SU-DHL-6 (cell line): ENCODE data around the gene TMCC1.
"Not testable (repeated sequence)": the region's sequence is repeated elsewhere in the genome, so short reads cannot be mapped to it uniquely, and the experiment has no call there.

Experiments used
- H2AFZ ChIP-seq: fragments of 200-600 bp; sonication (generic); 2 replicates; pipeline ENCODE4 v1.6.1; 2014; ENCODE audit warnings: low read depth, mild to moderate bottlenecking, moderate library complexity, mixed read lengths, antibody characterized with exemption, low read length; ENCODE audit not compliant: severe bottlenecking
- H3F3A ChIP-seq: fragments of 200-600 bp; shearing (Covaris generic); 2 replicates; pipeline ENCODE4 v1.6.0; 2016; ENCODE audit warnings: antibody characterized with exemption, mild to moderate bottlenecking; ENCODE audit not compliant: insufficient read depth
- H3K27ac ChIP-seq: fragments of 200-600 bp; sonication (generic); 2 replicates; pipeline ENCODE4 v1.5.1; 2016; ENCODE audit warnings: low read depth, mild to moderate bottlenecking, low read length, moderate library complexity, mixed read lengths
- H3K27me3 ChIP-seq: fragments of 200-600 bp; sonication (generic), shearing (Covaris generic); 2 replicates; pipeline ENCODE4 v1.6.0; 2014; ENCODE audit warnings: mild to moderate bottlenecking, low read length
- H3K36me3 ChIP-seq: fragments of 200-600 bp; sonication (generic); 2 replicates; pipeline ENCODE4 v1.6.1; 2014; ENCODE audit warnings: mild to moderate bottlenecking, low read length, mixed read lengths
- H3K4me2 ChIP-seq: fragments of 300-600, 200-600 bp; shearing (Covaris generic), sonication (generic); 2 replicates; pipeline ENCODE4 v1.6.0; 2014; ENCODE audit warnings: low read length, low read depth, mild to moderate bottlenecking; ENCODE audit not compliant: poor library complexity, severe bottlenecking
- H3K4me3 ChIP-seq: fragments of 200-600 bp; sonication (generic); 2 replicates; pipeline ENCODE4 v1.5.1; 2014; ENCODE audit warnings: antibody characterized with exemption, low read length, mild to moderate bottlenecking, mixed read lengths; ENCODE audit not compliant: insufficient read depth, poor library complexity, severe bottlenecking
- H3K79me2 ChIP-seq: fragments of 200-600 bp; sonication (generic); 2 replicates; pipeline ENCODE4 v1.6.1; 2014; ENCODE audit warnings: mild to moderate bottlenecking, low read length, moderate library complexity; ENCODE audit not compliant: insufficient read depth
- H3K9ac ChIP-seq: fragments of 200-600 bp; sonication (generic); 2 replicates; pipeline ENCODE4 v1.7.0; 2014; ENCODE audit warnings: mild to moderate bottlenecking, low read length
- H3K9me2 ChIP-seq: fragments of 200-600 bp; sonication (generic); replicated peaks from 2 replicates; pipeline ENCODE4 v1.6.1; 2014; ENCODE audit warnings: low read length; ENCODE audit not compliant: insufficient read depth
- H3K9me3 ChIP-seq: fragments of 200-600 bp; sonication (generic); 2 replicates; pipeline ENCODE4 v1.6.1; 2014; ENCODE audit warnings: low read length, mixed read lengths; ENCODE audit not compliant: insufficient read depth
- H4K20me1 ChIP-seq: fragments of 200-600 bp; sonication (generic); 2 replicates; pipeline ENCODE4 v1.6.1; 2014; ENCODE audit warnings: low read depth, mild to moderate bottlenecking, antibody characterized with exemption, low read length, moderate library complexity, mixed read lengths
- EZH2phosphoT487 ChIP-seq: fragments of 200-600 bp; sonication (generic), shearing (Covaris generic); conservative IDR thresholded peaks from 2 replicates; pipeline ENCODE4 v1.6.1; 2018; ENCODE audit warnings: mild to moderate bottlenecking, antibody characterized with exemption, low read length, moderate library complexity, mixed read lengths
- TF ChIP-seq, protein P1 (sequence below): fragments of 200-600 bp; sonication (generic); IDR thresholded peaks from one replicate; pipeline ENCODE4 v1.5.1; 2017; ENCODE audit warnings: antibody characterized with exemption, mild to moderate bottlenecking, low read length, moderate library complexity; ENCODE audit not compliant: insufficient read depth, poor library complexity, severe bottlenecking

The TMCC1 gene

DNA sequence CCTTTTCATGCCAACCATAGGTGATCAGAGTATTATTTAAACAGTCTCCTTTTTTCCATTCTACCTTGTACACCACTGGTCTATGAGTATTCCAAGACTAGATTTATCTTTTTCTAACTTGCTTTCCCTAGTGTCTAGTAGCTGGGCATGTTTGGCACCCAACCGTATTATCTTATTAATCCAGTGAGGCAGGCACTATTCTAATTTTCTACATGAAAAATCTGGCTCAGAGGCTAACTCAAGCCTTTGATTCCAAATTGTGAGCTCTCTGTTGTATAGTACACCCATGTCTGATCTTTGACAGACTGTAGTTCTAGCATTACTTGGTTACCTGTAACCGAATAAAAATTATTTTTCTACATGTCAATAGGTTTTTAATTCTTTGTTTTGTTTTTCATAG is 210.3 kb downstream of the TMCC1 start:
- Histone ChIP-seq H3K79me2 (no peaks in the 10 kb centered on the region), H3K27ac (no peak overlapping the region), H3K36me3 (no peaks in the 10 kb centered on the region), H3F3A (no peaks in the 10 kb centered on the region), H3K27me3 (no peaks in the 10 kb centered on the region), H3K9ac (no peak overlapping the region), H3K9me2 (no peaks in the 10 kb centered on the region), H3K4me3 (no peak overlapping the region), H2AFZ (no peak overlapping the region), H4K20me1 (no peaks in the 10 kb centered on the region), H3K9me3 (no peaks in the 10 kb centered on the region), H3K4me2 (no peak overlapping the region)
- TF ChIP-seq, protein P1, sequence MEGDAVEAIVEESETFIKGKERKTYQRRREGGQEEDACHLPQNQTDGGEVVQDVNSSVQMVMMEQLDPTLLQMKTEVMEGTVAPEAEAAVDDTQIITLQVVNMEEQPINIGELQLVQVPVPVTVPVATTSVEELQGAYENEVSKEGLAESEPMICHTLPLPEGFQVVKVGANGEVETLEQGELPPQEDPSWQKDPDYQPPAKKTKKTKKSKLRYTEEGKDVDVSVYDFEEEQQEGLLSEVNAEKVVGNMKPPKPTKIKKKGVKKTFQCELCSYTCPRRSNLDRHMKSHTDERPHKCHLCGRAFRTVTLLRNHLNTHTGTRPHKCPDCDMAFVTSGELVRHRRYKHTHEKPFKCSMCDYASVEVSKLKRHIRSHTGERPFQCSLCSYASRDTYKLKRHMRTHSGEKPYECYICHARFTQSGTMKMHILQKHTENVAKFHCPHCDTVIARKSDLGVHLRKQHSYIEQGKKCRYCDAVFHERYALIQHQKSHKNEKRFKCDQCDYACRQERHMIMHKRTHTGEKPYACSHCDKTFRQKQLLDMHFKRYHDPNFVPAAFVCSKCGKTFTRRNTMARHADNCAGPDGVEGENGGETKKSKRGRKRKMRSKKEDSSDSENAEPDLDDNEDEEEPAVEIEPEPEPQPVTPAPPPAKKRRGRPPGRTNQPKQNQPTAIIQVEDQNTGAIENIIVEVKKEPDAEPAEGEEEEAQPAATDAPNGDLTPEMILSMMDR: no peak
- no peak for TF ChIP-seq EZH2phosphoT487

DNA sequence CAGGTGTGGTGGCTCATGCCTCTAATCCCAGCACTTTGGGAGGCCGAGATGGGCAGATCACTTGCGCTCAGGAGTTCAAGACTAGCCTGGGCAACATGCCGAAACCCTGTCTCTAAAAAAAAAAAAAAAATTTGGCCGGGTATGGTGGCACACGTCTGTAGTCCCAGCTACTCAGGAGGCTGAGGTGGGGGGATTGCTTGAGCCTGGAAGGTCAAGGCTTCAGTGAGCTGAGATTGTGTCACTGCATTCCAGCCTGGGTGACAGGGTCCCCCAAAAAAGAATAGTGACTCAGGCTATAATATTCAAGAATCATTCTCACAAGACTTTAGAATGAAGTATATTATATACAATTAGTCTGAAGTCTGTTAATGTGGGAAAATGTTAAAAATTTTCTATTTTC is 216.5 kb downstream of the TMCC1 start:
- H3K9me3 ChIP-seq: no peaks in the 10 kb centered on the region
- no peaks in the 10 kb centered on the region for H3K27me3 ChIP-seq
- TF ChIP-seq, protein P1: no peak
- TF ChIP-seq EZH2phosphoT487: no peak
- no peak overlapping the region for H2AFZ ChIP-seq
- no peaks in the 10 kb centered on the region for H3K9me2 ChIP-seq
- H3K9ac ChIP-seq: no peak overlapping the region
- H3K79me2 ChIP-seq: no peaks in the 10 kb centered on the region
- no peak overlapping the region for H3K27ac ChIP-seq
- no peaks in the 10 kb centered on the region for H3F3A ChIP-seq
- no peak overlapping the region for H3K4me3 ChIP-seq
- H4K20me1 ChIP-seq: peaks cover 4% of the 10 kb centered on the region; the same call in 1 of the 2 replicates
- no peak overlapping the region for H3K4me2 ChIP-seq
- H3K36me3 ChIP-seq: no peaks in the 10 kb centered on the region

DNA sequence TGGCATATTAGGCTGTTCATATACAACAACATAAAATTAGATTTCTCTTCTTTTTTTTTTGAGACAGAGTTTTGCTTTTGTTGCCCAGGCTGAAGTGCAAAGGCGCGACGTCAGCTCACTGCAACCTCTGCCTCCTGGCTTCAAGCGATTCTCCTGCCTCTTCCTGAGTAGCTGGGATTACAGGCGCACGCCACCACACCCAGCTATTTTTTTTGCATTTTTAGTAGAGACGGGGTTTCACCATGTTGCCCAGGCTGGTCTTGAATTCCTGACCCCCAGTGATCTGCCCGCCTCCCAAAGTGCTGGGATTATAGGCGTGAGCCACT is 218.8 kb downstream of the TMCC1 start:
- H2AFZ ChIP-seq, H3K9ac ChIP-seq, H3K27ac ChIP-seq, H3K9me3 ChIP-seq, H3K4me3 ChIP-seq, H3F3A ChIP-seq, H3K9me2 ChIP-seq, H3K4me2 ChIP-seq, H3K27me3 ChIP-seq, H4K20me1 ChIP-seq, H3K79me2 ChIP-seq, H3K36me3 ChIP-seq: not testable (repeated sequence)

DNA sequence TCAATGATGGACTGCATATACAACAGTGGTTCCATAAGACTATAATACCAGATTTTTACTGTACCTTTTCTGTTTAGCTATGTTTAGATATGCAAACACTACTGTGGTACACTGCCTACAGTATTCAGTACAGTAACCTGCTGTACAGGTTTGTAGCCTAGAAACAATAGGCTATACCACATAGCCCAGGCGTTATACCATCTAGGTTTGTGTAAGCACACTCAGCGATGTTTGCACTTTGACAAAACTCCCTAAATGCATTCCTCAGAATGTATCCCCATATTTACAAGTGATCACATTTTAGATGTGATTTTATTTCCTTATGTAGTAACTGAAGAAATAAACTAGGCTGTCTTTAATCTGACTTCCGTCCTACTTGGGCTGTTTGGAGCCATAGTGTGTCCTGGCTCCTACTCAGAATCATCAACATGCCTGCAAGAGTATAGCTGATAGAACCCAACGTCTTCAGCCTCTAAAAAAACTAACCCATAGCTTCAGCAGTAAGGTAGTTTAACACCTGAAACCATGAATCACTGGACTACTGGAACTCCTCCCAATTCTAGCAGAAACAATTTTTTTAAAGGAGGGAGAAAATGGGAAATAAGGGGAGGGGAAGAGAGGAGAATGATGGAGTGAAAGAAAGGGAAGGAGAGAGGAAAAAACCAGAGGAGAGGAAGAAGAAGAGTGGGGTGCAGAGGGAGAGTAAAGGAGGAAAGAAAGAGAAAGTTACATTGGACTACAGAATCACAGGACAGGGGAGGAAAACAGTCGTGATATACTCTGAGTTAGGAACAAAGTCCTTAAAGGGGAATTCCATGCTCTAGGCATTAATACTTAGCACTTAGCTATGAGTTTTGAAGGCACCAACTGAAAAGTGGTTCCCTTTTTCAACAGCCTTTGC is 219.4 kb downstream of the TMCC1 start:
- no peaks in the 10 kb centered on the region for H3K79me2 ChIP-seq
- H3K27me3 ChIP-seq: no peaks in the 10 kb centered on the region
- no peaks in the 10 kb centered on the region for H3F3A ChIP-seq
- no peak overlapping the region for H2AFZ ChIP-seq
- no peak overlapping the region for H3K9ac ChIP-seq
- no peaks in the 10 kb centered on the region for H3K9me3 ChIP-seq
- H3K27ac ChIP-seq: no peak overlapping the region
- H3K36me3 ChIP-seq: 0 out of 2 replicates have a peak, but pooled peaks cover 5% of the 10 kb centered on the region
- H3K9me2 ChIP-seq: no peaks in the 10 kb centered on the region
- TF ChIP-seq, protein P1: no peak
- no peak for TF ChIP-seq EZH2phosphoT487
- H3K4me2 ChIP-seq: no peak overlapping the region
- peaks cover 4% of the 10 kb centered on the region; the same call in 1 of the 2 replicates for H4K20me1 ChIP-seq
- H3K4me3 ChIP-seq: no peak overlapping the region
